Activated CD4-positive, alpha-beta T cell treated with anti-CD3 and anti-CD28 coated beads, Interleukin-2, amount 10 ng/mL, durations not matched to agents 7 days and 5 days (primary cell): Measurements from ENCODE around the gene ELF5. TPM values are rescaled to one million over a fixed set of nuclear protein-coding genes. Genes with fewer than 3 reads are reported as not detected.

Experiments used
- CTCF ChIA-PET: fragments of 350-600 bp; sonication (Branson Sonifier 250); formaldehyde crosslinking; loops from one replicate; lab custom pipeline; 2021; ENCODE audit warnings: antibody characterized with exemption; lab: Charles Lee
- POLR2A ChIA-PET: fragments of 350-600 bp; sonication (Branson Sonifier 250); formaldehyde crosslinking; loops from one replicate; lab custom pipeline; 2021; ENCODE audit warnings: antibody characterized with exemption; lab: Charles Lee
- DNase-seq: peaks from one replicate; pipeline ENCODE4 v3.0.0-alpha.2; 2020
- H3K27ac Mint-ChIP-seq: one replicate; pipeline ENCODE4 v1.8.0; 2021; ENCODE audit warnings: mild to moderate bottlenecking, moderate library complexity, mixed read lengths
- H3K27me3 Mint-ChIP-seq: one replicate; pipeline ENCODE4 v1.8.0; 2021; ENCODE audit warnings: mixed read lengths
- H3K36me3 Mint-ChIP-seq: one replicate; pipeline ENCODE4 v1.8.0; 2021; ENCODE audit warnings: low read depth, mixed read lengths
- H3K4me1 Mint-ChIP-seq: one replicate; pipeline ENCODE4 v1.8.0; 2021; ENCODE audit warnings: mixed read lengths
- H3K4me3 Mint-ChIP-seq: one replicate; pipeline ENCODE4 v1.8.0; 2021; ENCODE audit warnings: mild to moderate bottlenecking, moderate library complexity, mixed read lengths
- H3K9me3 Mint-ChIP-seq: one replicate; pipeline ENCODE4 v1.8.0; 2021; ENCODE audit warnings: mixed read lengths
- total RNA-seq, 2 experiments: library from RNA; stranded (reverse); gene quantifications; one replicate each; pipeline ENCODE4 v1.2.3, GENCODE V29; 2021

The ELF5 gene
- total RNA-seq, 2 experiments from 2014 or later: not detected

GRCh38 chr11:34480314-34480713, 33.3 kb downstream of the ELF5 start:
- DNase-seq: no peak
- ChIA-PET POLR2A (no interaction called here), CTCF (interaction anchor here (0.7 kb wide), 1 partner anchor 838 kb away, joined by 3 read pairs; no protein-coding TSS in a partner anchor)
- H3K9me3 Mint-ChIP-seq: no peaks in the 10 kb centered on the region
- H3K36me3 Mint-ChIP-seq: no peaks in the 10 kb centered on the region
- H3K4me3 Mint-ChIP-seq: no peak overlapping the region
- H3K27ac Mint-ChIP-seq: no peak overlapping the region
- peaks cover 16% of the 10 kb centered on the region for H3K27me3 Mint-ChIP-seq
- H3K4me1 Mint-ChIP-seq: no peaks in the 10 kb centered on the region

GRCh38 chr11:34478845-34479663, 34.5 kb downstream of the ELF5 start:
- Mint-ChIP-seq H3K27ac (no peak overlapping the region), H3K4me3 (no peak overlapping the region), H3K27me3 (peaks cover 16% of the 10 kb centered on the region), H3K9me3 (no peaks in the 10 kb centered on the region), H3K36me3 (no peaks in the 10 kb centered on the region), H3K4me1 (no peaks in the 10 kb centered on the region)
- DNase-seq: no peak
- CTCF ChIA-PET: interaction anchor here (0.7 kb wide), 1 partner anchor 20 kb away, joined by 7 read pairs; no protein-coding TSS in a partner anchor
- POLR2A ChIA-PET: no interaction called here

- DNase-seq: no peak
- POLR2A ChIA-PET: no interaction called here
- Mint-ChIP-seq H3K9me3 (no peaks in the 10 kb centered on the region), H3K27ac (no peak overlapping the region), H3K4me3 (no peak overlapping the region), H3K27me3 (peaks cover 16% of the 10 kb centered on the region), H3K36me3 (peaks cover 1% of the 10 kb centered on the region), H3K4me1 (no peaks in the 10 kb centered on the region)
- CTCF ChIA-PET: interaction anchor here (1.3 kb wide), 1 partner anchor 9 kb away, joined by 6 read pairs; no protein-coding TSS in a partner anchor
Measured at GRCh38 chr11:34476849-34477248, 36.7 kb downstream of the ELF5 start.

- H3K4me1 Mint-ChIP-seq: no peaks in the 10 kb centered on the region
- no peak overlapping the region for H3K27ac Mint-ChIP-seq
- POLR2A ChIA-PET: no interaction called here
- no peak for DNase-seq
- no peak overlapping the region for H3K4me3 Mint-ChIP-seq
- H3K27me3 Mint-ChIP-seq: peaks cover 15% of the 10 kb centered on the region
- CTCF ChIA-PET: interaction anchor here (0.6 kb wide), 2 partner anchors 14 to 17 kb away, joined by 3 read pairs; no protein-coding TSS in a partner anchor
- H3K36me3 Mint-ChIP-seq: peaks cover 5% of the 10 kb centered on the region
- H3K9me3 Mint-ChIP-seq: no peaks in the 10 kb centered on the region
Measured at GRCh38 chr11:34475656-34476055, 37.9 kb downstream of the ELF5 start.

- POLR2A ChIA-PET: no interaction called here
- H3K9me3 Mint-ChIP-seq: no peaks in the 10 kb centered on the region
- CTCF ChIA-PET: no interaction called here
- no peak overlapping the region for H3K4me3 Mint-ChIP-seq
- no peaks in the 10 kb centered on the region for H3K27me3 Mint-ChIP-seq
- H3K36me3 Mint-ChIP-seq: peaks cover 9% of the 10 kb centered on the region
- DNase-seq: no peak
- H3K27ac Mint-ChIP-seq: no peak overlapping the region
- no peaks in the 10 kb centered on the region for H3K4me1 Mint-ChIP-seq
Measured at GRCh38 chr11:34473603-34474169, 39.9 kb downstream of the ELF5 start.

- Mint-ChIP-seq H3K27ac (no peak overlapping the region), H3K9me3 (peaks cover 14% of the 10 kb centered on the region), H3K4me3 (no peak overlapping the region), H3K36me3 (peaks cover 50% of the 10 kb centered on the region), H3K27me3 (no peaks in the 10 kb centered on the region), H3K4me1 (peaks cover 7% of the 10 kb centered on the region)
- ChIA-PET POLR2A (no interaction called here), CTCF (interaction anchor here (0.6 to 2.1 kb wide), 8 partner anchors 8 to 749 kb away, joined by 3 to 6 read pairs (median 3); partner anchors contain the start of gene CAT)
- peak; percentile 53 for DNase-seq
Measured at GRCh38 chr11:34468209-34468841, 45.3 kb downstream of the ELF5 start.

- no peak overlapping the region for H3K27ac Mint-ChIP-seq
- H3K27me3 Mint-ChIP-seq: no peaks in the 10 kb centered on the region
- ChIA-PET POLR2A (no interaction called here), CTCF (interaction anchor here (2.1 kb wide), 1 partner anchor 10 kb away, joined by 6 read pairs; no protein-coding TSS in a partner anchor)
- no peak overlapping the region for H3K4me3 Mint-ChIP-seq
- no peak for DNase-seq
- H3K9me3 Mint-ChIP-seq: peaks cover 14% of the 10 kb centered on the region
- H3K36me3 Mint-ChIP-seq: peaks cover 55% of the 10 kb centered on the region
- H3K4me1 Mint-ChIP-seq: peaks cover 7% of the 10 kb centered on the region
Measured at GRCh38 chr11:34466802-34467488, 46.6 kb downstream of the ELF5 start.

- Mint-ChIP-seq H3K36me3 (peaks cover 53% of the 10 kb centered on the region), H3K4me3 (no peak overlapping the region), H3K27me3 (no peaks in the 10 kb centered on the region), H3K27ac (no peak overlapping the region), H3K4me1 (peaks cover 7% of the 10 kb centered on the region), H3K9me3 (peaks cover 14% of the 10 kb centered on the region)
- POLR2A ChIA-PET: interaction anchor here (0.7 kb wide), 1 partner anchor 25 kb away, joined by 3 read pairs; no protein-coding TSS in a partner anchor
- DNase-seq: no peak
- CTCF ChIA-PET: interaction anchor here (0.6 to 1.3 kb wide), 3 partner anchors 24 to 290 kb away, joined by 3 read pairs; no protein-coding TSS in a partner anchor
Measured at GRCh38 chr11:34464591-34465051, 49.0 kb downstream of the ELF5 start.

GRCh38 chr11:34461215-34461614, 52.4 kb downstream of the ELF5 start:
- DNase-seq: no peak
- Mint-ChIP-seq H3K4me1 (peaks cover 7% of the 10 kb centered on the region), H3K27me3 (no peaks in the 10 kb centered on the region), H3K36me3 (peaks cover 51% of the 10 kb centered on the region), H3K4me3 (no peak overlapping the region), H3K9me3 (peaks cover 8% of the 10 kb centered on the region), H3K27ac (no peak overlapping the region)
- CTCF ChIA-PET: interaction anchor here (0.6 kb wide), 1 partner anchor 14 kb away, joined by 3 read pairs; no protein-coding TSS in a partner anchor
- POLR2A ChIA-PET: no interaction called here

GRCh38 chr11:34460278-34460677, 53.3 kb downstream of the ELF5 start:
- H3K9me3 Mint-ChIP-seq: no peaks in the 10 kb centered on the region
- no peaks in the 10 kb centered on the region for H3K27me3 Mint-ChIP-seq
- no peak overlapping the region for H3K27ac Mint-ChIP-seq
- CTCF ChIA-PET: interaction anchor here (0.6 to 0.9 kb wide), 4 partner anchors 8 to 989 kb away, joined by 3 to 4 read pairs (median 4); no protein-coding TSS in a partner anchor
- H3K4me3 Mint-ChIP-seq: no peak overlapping the region
- H3K36me3 Mint-ChIP-seq: peaks cover 48% of the 10 kb centered on the region
- POLR2A ChIA-PET: no interaction called here
- peaks cover 7% of the 10 kb centered on the region for H3K4me1 Mint-ChIP-seq
- DNase-seq: no peak

GRCh38 chr11:34459507-34460162, 54.0 kb downstream of the ELF5 start:
- H3K4me1 Mint-ChIP-seq: peaks cover 5% of the 10 kb centered on the region
- H3K4me3 Mint-ChIP-seq: no peak overlapping the region
- CTCF ChIA-PET: interaction anchor here (0.6 to 1.1 kb wide), 5 partner anchors 8 to 990 kb away, joined by 3 to 4 read pairs (median 4); no protein-coding TSS in a partner anchor
- no peak for DNase-seq
- H3K27me3 Mint-ChIP-seq: no peaks in the 10 kb centered on the region
- POLR2A ChIA-PET: no interaction called here
- peaks cover 50% of the 10 kb centered on the region for H3K36me3 Mint-ChIP-seq
- no peaks in the 10 kb centered on the region for H3K9me3 Mint-ChIP-seq
- no peak overlapping the region for H3K27ac Mint-ChIP-seq
